SU-DHL-6 (cell line): ENCODE data around the gene RBM33.

Source experiments
- H2AFZ ChIP-seq: fragments of 200-600 bp; sonication (generic); 2 replicates; pipeline ENCODE4 v1.6.1; 2014; ENCODE audit warnings: low read depth, mild to moderate bottlenecking, moderate library complexity, mixed read lengths, antibody characterized with exemption, low read length; ENCODE audit not compliant: severe bottlenecking
- H3F3A ChIP-seq: fragments of 200-600 bp; shearing (Covaris generic); 2 replicates; pipeline ENCODE4 v1.6.0; 2016; ENCODE audit warnings: antibody characterized with exemption, mild to moderate bottlenecking; ENCODE audit not compliant: insufficient read depth
- H3K27ac ChIP-seq: fragments of 200-600 bp; sonication (generic); 2 replicates; pipeline ENCODE4 v1.5.1; 2016; ENCODE audit warnings: low read depth, mild to moderate bottlenecking, low read length, moderate library complexity, mixed read lengths
- H3K27me3 ChIP-seq: fragments of 200-600 bp; sonication (generic), shearing (Covaris generic); 2 replicates; pipeline ENCODE4 v1.6.0; 2014; ENCODE audit warnings: mild to moderate bottlenecking, low read length
- H3K36me3 ChIP-seq: fragments of 200-600 bp; sonication (generic); 2 replicates; pipeline ENCODE4 v1.6.1; 2014; ENCODE audit warnings: mild to moderate bottlenecking, low read length, mixed read lengths
- H3K4me2 ChIP-seq: fragments of 300-600, 200-600 bp; shearing (Covaris generic), sonication (generic); 2 replicates; pipeline ENCODE4 v1.6.0; 2014; ENCODE audit warnings: low read length, low read depth, mild to moderate bottlenecking; ENCODE audit not compliant: poor library complexity, severe bottlenecking
- H3K4me3 ChIP-seq: fragments of 200-600 bp; sonication (generic); 2 replicates; pipeline ENCODE4 v1.5.1; 2014; ENCODE audit warnings: antibody characterized with exemption, low read length, mild to moderate bottlenecking, mixed read lengths; ENCODE audit not compliant: insufficient read depth, poor library complexity, severe bottlenecking
- H3K79me2 ChIP-seq: fragments of 200-600 bp; sonication (generic); 2 replicates; pipeline ENCODE4 v1.6.1; 2014; ENCODE audit warnings: mild to moderate bottlenecking, low read length, moderate library complexity; ENCODE audit not compliant: insufficient read depth
- H3K9ac ChIP-seq: fragments of 200-600 bp; sonication (generic); 2 replicates; pipeline ENCODE4 v1.7.0; 2014; ENCODE audit warnings: mild to moderate bottlenecking, low read length
- H3K9me2 ChIP-seq: fragments of 200-600 bp; sonication (generic); replicated peaks from 2 replicates; pipeline ENCODE4 v1.6.1; 2014; ENCODE audit warnings: low read length; ENCODE audit not compliant: insufficient read depth
- H3K9me3 ChIP-seq: fragments of 200-600 bp; sonication (generic); 2 replicates; pipeline ENCODE4 v1.6.1; 2014; ENCODE audit warnings: low read length, mixed read lengths; ENCODE audit not compliant: insufficient read depth
- H4K20me1 ChIP-seq: fragments of 200-600 bp; sonication (generic); 2 replicates; pipeline ENCODE4 v1.6.1; 2014; ENCODE audit warnings: low read depth, mild to moderate bottlenecking, antibody characterized with exemption, low read length, moderate library complexity, mixed read lengths
- CTCF ChIP-seq: fragments of 200-600 bp; sonication (generic); IDR thresholded peaks from one replicate; pipeline ENCODE4 v1.5.1; 2017; ENCODE audit warnings: antibody characterized with exemption, mild to moderate bottlenecking, low read length, moderate library complexity; ENCODE audit not compliant: insufficient read depth, poor library complexity, severe bottlenecking
- EZH2phosphoT487 ChIP-seq: fragments of 200-600 bp; sonication (generic), shearing (Covaris generic); conservative IDR thresholded peaks from 2 replicates; pipeline ENCODE4 v1.6.1; 2018; ENCODE audit warnings: mild to moderate bottlenecking, antibody characterized with exemption, low read length, moderate library complexity, mixed read lengths

RBM33 gene

GRCh38 chr7:155698633-155699032, 54.2 kb downstream of the RBM33 start:
- H3K9me3 ChIP-seq: no peaks in the 10 kb centered on the region
- no peaks in the 10 kb centered on the region for H3K27me3 ChIP-seq
- TF ChIP-seq EZH2phosphoT487 (no peak), CTCF (no peak)
- H3K9ac ChIP-seq: no peak overlapping the region
- H3K27ac ChIP-seq: no peak overlapping the region
- peaks cover 40% of the 10 kb centered on the region for H3K36me3 ChIP-seq
- H3F3A ChIP-seq: no peaks in the 10 kb centered on the region
- H3K9me2 ChIP-seq: no peaks in the 10 kb centered on the region
- no peak overlapping the region for H2AFZ ChIP-seq
- peaks cover 39% of the 10 kb centered on the region for H4K20me1 ChIP-seq
- H3K4me2 ChIP-seq: no peak overlapping the region
- peaks cover 76% of the 10 kb centered on the region for H3K79me2 ChIP-seq
- no peak overlapping the region for H3K4me3 ChIP-seq

- Histone ChIP-seq H3K9me2 (no peaks in the 10 kb centered on the region), H3K4me3 (no peak overlapping the region), H3K79me2 (peaks cover 71% of the 10 kb centered on the region), H3K4me2 (no peak overlapping the region), H2AFZ (no peak overlapping the region), H3K27ac (no peak overlapping the region), H3K9ac (no peak overlapping the region), H3K36me3 (peaks cover 42% of the 10 kb centered on the region), H3K9me3 (no peaks in the 10 kb centered on the region), H3F3A (no peaks in the 10 kb centered on the region), H3K27me3 (no peaks in the 10 kb centered on the region), H4K20me1 (peaks cover 34% of the 10 kb centered on the region)
- TF ChIP-seq EZH2phosphoT487 (no peak), CTCF (no peak)
Observed at GRCh38 chr7:155699180-155699579, 54.7 kb downstream of the RBM33 start.

GRCh38 chr7:155700847-155701246, 56.4 kb downstream of the RBM33 start:
- Histone ChIP-seq H3K4me3 (no peak overlapping the region), H3K9ac (no peak overlapping the region), H3K9me3 (no peaks in the 10 kb centered on the region), H3K9me2 (no peaks in the 10 kb centered on the region), H3K36me3 (peaks cover 51% of the 10 kb centered on the region), H4K20me1 (peaks cover 22% of the 10 kb centered on the region; the same call in 1 of the 2 replicates), H3K27me3 (no peaks in the 10 kb centered on the region), H3K27ac (no peak overlapping the region), H3K4me2 (no peak overlapping the region), H3F3A (no peaks in the 10 kb centered on the region), H2AFZ (no peak overlapping the region), H3K79me2 (peaks cover 54% of the 10 kb centered on the region)
- TF ChIP-seq CTCF: no peak
- TF ChIP-seq EZH2phosphoT487: no peak
